Measurements from ENCODE around the gene ATP5F1A.

Gene ATP5F1A

DNA sequence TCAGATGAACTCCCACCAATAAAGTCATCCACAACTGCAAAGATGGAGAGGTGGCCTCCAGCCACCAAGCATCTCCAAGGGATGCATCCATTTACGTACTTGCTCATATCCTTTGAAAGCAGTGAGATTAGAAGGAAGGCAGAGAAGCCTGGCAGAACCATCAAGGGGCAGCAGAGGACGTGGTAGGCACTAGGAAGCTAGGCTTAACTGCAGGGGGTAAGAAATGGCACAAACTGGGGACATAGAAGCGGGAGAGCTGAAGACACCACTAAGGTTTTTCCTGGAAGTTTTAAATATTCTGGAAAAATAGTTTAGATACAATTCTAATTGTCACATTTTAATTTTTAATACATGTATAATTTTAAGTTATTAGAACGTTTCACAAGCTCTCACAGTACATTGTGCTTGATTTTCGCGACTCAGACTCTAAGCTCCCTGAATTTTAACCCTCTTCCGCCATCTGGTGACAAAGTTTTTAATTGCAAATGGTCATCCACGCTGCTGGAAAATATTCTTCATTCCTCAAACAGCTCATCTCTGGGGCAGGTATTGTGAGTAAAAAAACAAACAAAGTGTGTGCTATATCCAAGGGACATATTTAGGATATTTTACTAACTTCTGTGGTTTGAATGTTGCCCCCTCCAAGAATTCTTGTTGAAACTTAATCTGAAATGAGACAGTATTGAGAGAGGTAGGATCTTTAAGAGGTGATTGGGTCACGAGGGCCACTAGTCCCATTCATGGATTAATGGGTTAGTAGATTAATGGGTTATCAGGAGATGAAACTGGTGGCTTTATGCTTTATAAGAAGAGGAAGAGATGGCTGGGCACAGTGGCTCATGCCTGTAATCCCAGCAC is 24.4 kb downstream of the ATP5F1A start:
- in situ Hi-C loops (cut with HindIII; ENCODE audit: low sequenced_read_pairs) = no loop called here

DNA sequence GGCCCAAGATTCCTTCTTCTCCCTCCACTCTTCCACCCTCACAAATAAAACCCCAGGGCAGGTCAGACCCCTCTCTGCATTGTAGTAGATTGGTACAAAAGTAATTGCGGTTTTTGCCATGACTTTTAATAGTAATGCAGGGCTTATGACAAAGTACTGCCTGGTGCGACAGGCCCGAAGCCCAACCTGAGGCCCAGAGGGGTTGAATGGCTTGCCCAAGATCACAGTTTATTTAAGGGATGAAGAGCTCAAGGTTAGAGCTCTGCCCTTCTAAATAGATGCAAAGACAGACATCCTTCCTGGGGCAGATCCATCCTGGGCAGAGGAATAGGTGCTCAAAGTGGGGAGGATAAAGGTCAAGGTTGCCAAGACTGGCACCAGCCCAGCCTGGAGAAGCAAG is 25.1 kb downstream of the ATP5F1A start:
- in situ Hi-C loops (cut with HindIII; ENCODE audit: low sequenced_read_pairs) = no loop called here

DNA sequence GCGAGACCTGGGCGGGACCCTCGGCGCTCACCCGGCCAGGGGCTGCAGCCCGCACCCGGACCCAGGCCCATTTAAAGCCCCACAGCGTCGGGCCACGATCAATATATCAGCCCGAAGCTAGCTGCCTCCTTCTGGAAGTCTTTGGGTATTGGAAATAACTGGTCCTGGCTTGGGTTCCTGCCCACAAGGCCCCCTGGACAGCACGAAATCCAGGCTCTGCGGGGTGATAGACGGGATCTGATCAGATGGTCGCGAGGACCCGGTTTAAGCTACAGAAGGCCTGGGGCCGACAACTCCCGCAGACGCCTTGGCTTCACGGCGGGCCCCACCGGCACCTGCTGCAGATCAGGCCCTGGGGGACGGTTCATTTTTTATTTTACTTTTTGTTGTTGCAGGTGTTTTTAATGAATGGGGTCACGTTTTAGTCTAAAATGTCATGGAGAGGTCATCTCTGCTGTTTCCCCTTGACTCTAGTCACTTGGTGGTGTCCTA is 25.7 kb downstream of the ATP5F1A start:
- in situ Hi-C loops (cut with HindIII; ENCODE audit: low sequenced_read_pairs) = no loop called here

DNA sequence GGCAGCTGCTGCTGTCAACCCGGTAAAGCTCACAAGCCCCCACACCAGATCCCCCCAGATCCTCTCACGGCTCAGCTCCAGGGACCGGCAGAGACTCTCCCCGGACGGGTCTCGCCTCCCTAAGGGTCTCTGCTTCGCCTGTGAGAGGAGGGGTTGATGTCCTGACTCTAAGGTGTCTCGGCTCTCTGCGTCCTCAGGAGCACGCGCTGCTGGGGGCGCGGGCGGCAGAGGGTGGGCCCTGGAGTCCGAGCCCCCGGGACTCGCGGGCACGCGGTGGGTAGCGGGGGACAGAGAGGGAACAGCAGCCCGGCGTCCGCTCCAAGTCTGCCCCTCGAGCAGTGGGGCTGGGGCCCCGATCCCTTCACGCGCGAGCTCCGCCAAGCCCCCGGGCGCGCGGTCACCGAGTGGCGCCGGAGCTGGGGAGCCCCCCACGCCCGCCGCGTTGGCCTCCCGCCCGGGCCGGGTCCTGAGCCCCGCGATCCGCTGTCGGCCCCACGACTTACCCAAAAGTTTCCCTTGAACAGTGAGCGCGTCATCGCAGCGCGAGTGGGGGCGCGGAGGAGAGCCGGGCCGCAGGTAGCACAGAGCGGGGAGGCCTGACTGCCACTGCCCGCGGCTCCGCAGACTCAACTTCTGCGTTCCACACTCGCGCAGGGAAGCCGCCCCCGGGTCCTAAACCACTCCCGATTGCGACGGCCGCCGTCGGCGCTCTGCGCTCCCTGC is 26.3 kb downstream of the ATP5F1A start, which contains the start of gene PSTPIP2:
Gene PSTPIP2, minus strand, starts transcription at position 608 of the 723 bp plus-strand sequence. Its CDS starts 72 bp downstream, at position 536.
- in situ Hi-C loops (cut with HindIII; ENCODE audit: low sequenced_read_pairs) = no loop called here

DNA sequence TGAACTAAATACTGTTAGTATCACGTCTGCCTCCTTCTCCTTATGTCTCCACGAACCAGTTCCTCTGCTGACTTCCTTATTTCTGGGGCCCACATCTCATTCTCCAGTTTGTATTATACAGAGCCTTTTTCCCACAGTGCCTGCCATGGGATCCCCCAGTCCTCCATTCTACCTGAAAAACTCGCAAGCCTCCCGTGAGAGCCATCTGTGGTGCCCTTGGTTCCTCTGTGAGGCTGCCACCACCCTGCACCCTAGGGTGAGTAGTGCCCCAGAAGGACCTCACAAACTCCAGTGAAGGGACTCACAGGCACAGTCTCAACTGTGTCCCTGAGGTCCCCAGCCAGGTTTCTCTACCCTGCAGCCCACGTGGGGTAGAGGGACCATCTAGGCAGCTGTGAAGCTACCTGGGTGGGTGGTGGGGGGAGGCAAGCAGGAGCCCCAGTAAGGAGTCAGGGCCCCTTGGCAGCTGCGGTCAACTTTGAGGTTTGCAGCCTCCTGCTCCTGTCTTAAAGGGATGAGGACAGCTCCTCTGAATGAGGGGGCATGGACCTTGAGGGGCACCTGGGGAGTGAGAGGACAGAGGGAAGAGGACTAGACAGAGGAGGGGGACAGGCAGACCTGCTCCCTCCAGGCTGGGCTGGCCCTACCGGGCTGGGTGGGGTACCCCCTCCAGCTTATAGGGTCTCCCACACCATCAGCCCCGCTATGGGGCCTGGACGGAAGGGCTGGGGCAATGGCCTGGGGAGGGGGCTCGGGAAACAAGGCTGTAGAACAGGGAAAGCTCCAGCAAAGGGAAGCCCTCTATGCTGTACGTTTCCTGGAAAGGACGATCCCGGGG is 27.1 kb downstream of the ATP5F1A start:
- in situ Hi-C loops (cut with HindIII; ENCODE audit: low sequenced_read_pairs) = no loop called here

DNA sequence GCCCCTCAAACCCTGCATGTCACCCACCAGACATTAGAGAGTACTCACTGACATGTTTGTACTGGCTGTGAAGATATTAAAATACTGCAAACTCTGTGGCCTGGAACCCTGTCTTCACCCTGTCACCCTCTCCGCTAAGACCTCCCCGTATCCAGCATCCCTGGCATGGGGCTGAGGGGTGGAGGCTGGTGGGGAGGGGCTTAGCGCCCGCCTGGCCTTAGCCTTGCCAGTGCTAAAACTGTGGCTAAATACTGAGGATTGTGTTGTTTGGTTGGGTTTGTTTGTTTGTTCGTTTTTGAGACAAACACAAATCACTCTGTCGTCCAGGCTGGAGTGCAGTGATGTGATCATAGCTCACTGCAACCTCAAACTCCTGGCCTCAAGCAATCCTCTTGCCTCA is 27.9 kb downstream of the ATP5F1A start:
- in situ Hi-C loops (cut with HindIII; ENCODE audit: low sequenced_read_pairs) = no loop called here

DNA sequence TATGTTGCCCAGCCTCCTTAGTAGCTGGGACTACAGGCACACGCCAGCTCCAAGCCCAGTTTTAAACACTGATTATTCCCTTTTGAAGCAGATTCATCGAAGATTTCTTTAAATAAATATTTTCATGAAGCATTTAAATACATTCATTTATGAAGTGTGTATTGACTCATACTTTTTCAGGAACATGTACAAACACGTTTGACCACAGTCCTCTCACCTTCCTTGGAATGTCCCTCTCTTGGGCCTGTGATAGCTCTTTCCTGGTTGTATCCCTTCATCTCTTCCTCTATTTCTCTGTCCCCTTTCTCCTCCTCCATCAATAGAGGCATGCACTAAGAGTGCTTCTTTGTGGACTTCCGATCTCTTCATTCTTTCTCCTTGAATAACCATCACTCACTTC is 28.6 kb downstream of the ATP5F1A start:
- in situ Hi-C loops (cut with HindIII; ENCODE audit: low sequenced_read_pairs) = no loop called here

DNA sequence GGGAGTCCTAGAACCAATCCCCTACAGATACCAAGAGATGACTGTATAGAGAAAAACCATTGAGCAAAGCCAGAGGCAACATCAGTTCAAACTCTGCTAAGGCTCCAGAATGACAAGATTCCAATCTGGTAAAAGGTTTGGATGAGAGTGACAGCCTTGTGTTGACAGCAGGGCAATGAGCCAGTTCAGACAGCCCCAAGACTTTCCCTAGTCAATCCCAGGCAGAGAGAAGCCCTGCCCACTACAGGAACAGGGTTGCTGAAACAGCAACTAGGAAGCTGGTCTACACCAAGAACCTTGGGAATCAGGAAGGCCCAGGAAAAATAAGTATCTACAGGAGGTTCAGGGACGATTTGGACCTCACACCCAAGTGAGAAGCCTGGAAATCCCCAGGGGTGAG is 29.3 kb downstream of the ATP5F1A start:
- in situ Hi-C loops (cut with HindIII; ENCODE audit: low sequenced_read_pairs) = no loop called here

DNA sequence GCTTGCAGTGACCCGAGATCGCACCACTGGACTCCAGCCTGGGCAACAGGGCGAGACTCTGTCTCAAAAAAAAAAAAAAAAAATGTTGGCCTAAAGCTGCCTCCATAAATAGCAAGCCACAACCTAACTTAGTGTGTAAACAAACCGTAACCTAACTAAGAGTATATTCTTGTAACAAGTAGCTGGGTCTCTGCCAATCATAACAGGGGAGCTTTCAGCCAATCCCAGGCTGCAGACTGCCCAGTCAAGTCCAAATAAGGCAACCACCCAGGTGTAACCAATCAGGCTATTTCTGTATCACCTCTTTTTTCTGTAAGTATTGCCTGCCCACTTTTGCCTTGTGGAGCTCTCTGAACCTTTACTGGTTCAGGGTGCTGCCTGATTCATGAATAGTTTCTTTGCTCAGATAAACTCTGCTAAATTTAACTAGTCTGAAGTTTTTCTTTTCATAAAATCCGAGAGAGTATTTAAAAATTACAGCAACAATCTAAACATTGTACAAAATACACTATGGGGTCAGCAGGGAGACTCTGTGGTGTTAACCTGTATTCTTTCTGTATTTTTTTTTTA is 30.6 kb downstream of the ATP5F1A start:
- in situ Hi-C loops (cut with HindIII; ENCODE audit: low sequenced_read_pairs) = no loop called here

DNA sequence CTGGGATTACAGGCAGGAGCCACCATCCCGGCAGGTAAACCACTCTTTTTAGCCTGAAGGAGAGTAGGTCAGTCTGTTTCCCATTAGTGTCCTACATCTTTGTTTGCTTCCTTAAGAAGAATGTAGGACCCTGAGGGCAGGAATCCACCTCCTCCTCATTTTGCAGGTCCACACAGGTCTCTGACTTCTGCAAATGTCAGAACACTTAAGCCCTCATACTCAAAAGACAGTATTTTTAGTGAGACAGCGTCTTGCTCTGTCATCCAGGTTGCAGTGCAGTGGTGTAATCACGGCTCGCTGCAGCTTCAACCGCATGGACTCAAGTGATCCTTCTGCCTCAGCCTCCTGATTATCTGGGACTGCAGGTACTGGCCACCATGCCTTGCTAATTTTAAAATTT is 35.3 kb downstream of the ATP5F1A start:
- in situ Hi-C loops (cut with HindIII; ENCODE audit: low sequenced_read_pairs) = no loop called here

DNA sequence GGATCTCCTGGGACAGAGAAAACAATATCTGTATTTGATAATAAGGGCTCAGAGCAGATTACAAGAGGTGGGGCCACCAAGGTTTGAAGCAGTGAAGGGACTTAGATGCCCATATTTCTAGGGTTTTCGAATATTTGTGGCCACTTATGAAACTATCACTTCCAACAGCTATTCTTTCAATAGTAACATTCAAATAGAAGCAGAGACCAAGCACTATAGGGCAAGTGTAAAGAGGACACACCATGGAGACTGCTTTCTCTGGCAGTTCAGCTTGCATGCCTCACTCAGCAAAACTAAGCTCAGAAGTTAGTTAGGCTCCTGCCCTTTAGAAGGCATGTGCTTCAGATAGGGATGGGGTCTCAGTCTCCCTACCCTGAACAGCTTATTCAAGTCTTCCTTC is 36.3 kb downstream of the ATP5F1A start:
- in situ Hi-C loops (cut with HindIII; ENCODE audit: low sequenced_read_pairs) = no loop called here

DNA sequence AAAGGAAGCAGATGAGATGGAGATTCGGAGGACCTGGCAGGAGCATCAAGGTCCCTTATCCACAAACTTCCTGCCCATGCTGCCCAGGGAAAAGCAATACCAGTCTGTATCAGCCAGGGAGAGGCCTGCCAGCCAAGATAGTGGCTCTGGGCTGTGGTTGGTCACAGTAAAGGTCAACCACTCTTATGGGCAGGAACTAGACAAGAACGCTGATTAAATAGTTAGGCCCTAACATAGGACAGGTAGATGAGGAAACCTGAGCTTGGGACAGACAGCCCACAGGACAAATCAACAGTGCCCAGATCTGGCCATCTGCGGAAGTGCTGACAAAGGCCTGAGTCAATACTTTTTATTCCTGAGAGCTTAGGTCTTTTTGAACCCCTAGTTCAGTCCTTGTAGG is 36.7 kb downstream of the ATP5F1A start:
- in situ Hi-C loops (cut with HindIII; ENCODE audit: low sequenced_read_pairs) = no loop called here

DNA sequence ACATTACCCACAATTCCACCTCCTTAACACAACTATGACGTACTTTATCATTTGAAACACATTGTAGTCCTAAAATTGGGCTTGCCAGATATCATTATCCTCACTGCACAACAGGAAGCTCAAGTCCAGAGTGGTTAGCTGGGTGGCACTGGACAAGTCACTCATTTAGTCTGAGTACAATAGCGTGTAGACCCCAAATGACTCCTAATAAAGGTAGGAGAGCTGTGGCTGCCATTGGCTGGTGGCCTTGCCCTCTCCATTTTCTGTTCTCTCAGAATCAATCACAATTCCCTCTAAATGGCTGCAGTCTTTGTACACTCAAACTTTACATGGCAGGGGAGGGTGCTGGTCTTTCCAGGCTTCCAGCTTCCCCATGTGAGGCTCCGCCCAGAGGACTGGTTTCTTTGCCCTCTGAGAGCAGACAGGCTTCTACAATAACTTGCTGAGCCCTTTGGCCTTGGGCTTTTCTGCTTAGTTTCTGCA is 37.7 kb downstream of the ATP5F1A start:
- in situ Hi-C loops (cut with HindIII; ENCODE audit: low sequenced_read_pairs) = no loop called here

DNA sequence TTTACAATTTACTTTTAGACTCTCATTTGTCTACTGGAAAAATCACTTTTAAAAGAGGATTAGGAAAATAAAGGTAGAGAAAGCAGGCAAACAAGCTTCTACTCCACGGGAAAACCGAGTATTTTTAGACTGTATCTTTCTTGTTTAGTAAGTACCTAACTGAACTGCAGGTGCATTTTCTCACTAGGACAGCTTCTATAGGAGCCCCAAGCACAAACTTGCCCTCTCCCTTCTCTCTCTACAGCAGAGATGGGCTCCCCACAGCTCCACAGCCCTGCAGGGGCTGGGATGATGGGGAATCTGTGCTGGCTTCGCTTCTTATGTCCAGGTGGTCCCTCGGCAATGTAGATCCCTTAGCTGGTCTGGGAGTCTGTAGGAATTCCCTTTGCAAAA is 42.3 kb downstream of the ATP5F1A start:
- in situ Hi-C loops (cut with HindIII; ENCODE audit: low sequenced_read_pairs) = no loop called here

DNA sequence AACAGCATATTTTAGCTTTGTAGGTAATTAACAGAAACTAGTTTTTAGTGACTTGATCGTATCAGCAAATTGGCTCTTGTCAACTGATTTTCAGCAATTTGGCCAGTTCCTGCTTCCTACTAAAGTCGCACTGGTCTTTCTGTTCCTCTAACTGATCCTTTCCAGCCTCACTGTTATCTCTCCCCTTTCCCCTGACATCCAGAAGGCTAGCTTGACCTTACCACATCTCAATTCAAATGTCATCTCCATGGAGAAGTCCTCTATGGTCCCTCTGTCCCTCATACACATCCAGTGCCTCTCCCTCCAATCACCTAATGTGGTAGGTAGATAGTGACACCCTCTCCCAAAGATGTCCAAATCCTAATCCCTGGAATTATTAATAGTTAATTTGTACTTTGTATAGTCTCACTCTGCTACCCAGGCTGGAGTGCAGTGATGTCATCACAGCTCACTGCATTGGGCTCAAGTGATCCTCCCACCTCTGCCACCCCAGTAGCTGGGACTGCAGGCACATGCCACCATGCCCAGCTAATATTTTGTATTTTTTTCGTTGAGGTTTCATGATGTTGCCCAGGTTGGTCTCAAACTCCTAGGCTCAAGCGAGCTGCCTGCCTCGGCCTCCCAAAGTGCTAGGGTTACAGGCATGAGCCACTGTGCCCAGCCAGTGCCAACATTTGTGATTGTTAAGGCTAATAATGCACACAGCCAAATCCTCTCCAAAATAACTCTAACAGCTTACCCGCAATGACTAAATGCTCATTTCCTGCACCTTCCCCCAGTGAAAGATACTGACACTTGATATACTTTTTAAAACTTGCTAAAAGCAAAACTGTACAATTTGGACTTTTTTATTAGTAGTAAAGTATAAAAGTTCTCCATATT is 42.9 kb downstream of the ATP5F1A start:
- in situ Hi-C loops (cut with HindIII; ENCODE audit: low sequenced_read_pairs) = no loop called here

DNA sequence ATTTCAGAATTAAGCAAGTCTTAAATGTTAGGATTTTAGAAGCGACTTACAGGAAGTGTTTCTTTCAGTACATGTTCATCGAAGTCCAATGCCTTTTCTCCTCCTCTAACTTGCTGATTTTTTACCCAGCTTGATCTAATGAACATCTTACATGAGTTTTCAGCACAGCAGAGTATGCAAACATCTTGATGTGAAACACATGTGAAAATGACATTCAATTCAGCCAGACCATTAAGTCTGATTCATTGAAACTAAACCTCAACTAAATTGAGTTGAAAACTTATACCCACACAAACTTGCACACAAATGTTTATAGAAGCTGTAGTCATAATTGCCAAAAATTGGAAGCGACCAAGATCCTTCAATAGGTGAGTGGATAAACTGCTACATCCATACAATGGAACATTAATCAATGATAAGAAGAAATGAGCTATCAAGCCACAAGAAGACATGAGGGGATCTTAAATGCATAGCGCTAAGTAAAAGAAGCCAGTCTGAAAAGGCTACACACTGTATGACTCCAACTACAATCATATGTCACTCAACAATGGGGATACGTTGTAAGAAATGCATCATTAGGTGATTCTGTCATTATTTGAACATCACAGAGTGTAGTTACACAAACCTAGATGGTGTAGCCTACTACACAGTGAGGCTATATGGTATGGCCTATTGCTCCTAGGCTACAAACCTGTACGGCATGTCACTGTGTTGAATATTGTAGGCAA is 44.6 kb downstream of the ATP5F1A start:
- in situ Hi-C loops (cut with HindIII; ENCODE audit: low sequenced_read_pairs) = no loop called here

DNA sequence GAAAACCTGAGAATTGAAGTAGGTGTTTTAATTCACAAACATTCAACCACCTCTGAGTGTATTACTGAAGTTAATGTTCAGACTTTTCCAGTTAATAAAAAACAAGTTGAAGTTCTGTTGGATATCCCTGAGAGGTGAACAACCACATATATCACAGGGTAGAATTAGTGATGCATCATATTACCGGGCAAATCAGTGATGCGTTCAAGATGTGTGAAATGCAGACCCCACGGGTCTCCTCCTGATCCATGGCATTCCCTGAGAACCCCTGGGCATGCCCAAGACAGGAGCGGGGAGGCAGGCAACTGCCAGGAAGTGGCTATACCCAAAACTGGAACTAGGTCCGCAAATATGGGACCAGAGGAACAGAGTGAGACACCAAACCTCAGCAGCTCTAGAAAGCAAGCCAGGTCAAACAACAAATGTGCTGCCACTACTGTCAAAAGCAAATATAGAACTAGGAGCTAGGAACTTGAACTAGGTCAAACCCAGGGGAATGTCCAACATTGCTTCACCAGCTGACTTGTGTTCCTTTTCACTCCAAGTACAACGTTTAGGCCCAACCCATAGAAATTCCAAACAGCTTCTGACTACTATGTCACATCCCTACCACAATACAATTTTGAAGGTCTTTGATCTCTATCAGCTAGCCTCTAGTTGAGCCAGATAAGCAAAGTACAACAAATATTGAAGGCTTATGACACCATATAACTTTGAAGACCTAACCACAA is 46.2 kb downstream of the ATP5F1A start:
- in situ Hi-C loops (cut with HindIII; ENCODE audit: low sequenced_read_pairs) = no loop called here

DNA sequence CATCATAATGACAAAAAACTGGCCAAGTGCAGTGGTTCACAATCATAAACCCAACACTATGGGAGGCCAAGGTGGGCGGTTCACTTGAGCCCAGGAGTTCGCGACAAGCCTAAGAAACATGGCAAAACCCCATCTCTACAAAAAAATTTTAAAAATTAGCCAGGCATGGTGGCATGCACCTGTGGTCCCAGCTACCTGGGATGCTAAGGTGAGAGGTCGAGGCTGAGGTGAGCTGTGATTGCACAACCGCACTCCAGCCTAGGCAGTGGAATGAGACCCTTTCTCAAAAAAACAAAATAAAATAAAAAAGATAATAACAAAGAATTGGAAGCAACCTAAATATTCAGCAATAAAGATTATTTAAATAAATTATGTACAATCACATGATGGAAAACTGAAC is 47.8 kb downstream of the ATP5F1A start:
- in situ Hi-C loops (cut with HindIII; ENCODE audit: low sequenced_read_pairs) = no loop called here
